Endothelial cell of umbilical vein (primary cell): Measurements from ENCODE around the gene RNF5. TPM values are rescaled to one million over a fixed set of nuclear protein-coding genes. Genes with fewer than 3 reads are reported as not detected.

Experiments used
- BruUV-seq: library from RNA; stranded (reverse); fragments of 400-500 nt; replicated peaks from 2 replicates; lab custom pipeline; 2021; lab: Mats Ljungman, UMichigan
- CTCF ChIA-PET: fragments of 300-600, 350-600 bp; sonication (Branson Sonifier 250); formaldehyde crosslinking; loops from one replicate; lab custom pipeline; 2021; ENCODE audit warnings: antibody characterized with exemption, inconsistent platforms; lab: Charles Lee
- POLR2A ChIA-PET: fragments of 300-600, 350-600 bp; sonication (Branson Sonifier 250); formaldehyde crosslinking; loops from one replicate; lab custom pipeline; 2021; ENCODE audit warnings: antibody characterized with exemption, inconsistent platforms; lab: Charles Lee
- DNase-seq: peaks from one replicate; pipeline ENCODE4 v3.0.0-alpha.2; 2011; ENCODE audit warnings: low read depth, low spot score
- FAIRE-seq: peaks from 2 replicates; lab custom pipeline; 2011; peaks lifted over from hg19 to GRCh38; lab: Jason Lieb, UNC
- H2AFZ ChIP-seq: 2 replicates; pipeline ENCODE4 v1.6.0; 2012; ENCODE audit warnings: low read depth, low read length, control low read depth, inconsistent platforms
- H3K27ac ChIP-seq: 2 replicates; pipeline ENCODE4 v1.5.1; 2011; ENCODE audit warnings: low read depth, mild to moderate bottlenecking, control low read depth, low read length, moderate library complexity; ENCODE audit not compliant: insufficient read depth
- H3K27me3 ChIP-seq, 2 experiments: 2 replicates each; pipeline versions ENCODE4 v1.6.0 to v1.6.1; 2011; ENCODE audit warnings: low read length in 2 of 2, mixed read lengths in 1 of 2; ENCODE audit not compliant: control insufficient read depth in 2 of 2, insufficient read depth in 2 of 2
- H3K36me3 ChIP-seq, 2 experiments: 2 replicates in 1 of 2; 3 replicates in 1 of 2; pipeline ENCODE4 v1.5.1; 2011; ENCODE audit warnings: low read length in 2 of 2, mild to moderate bottlenecking in 1 of 2, moderate library complexity in 1 of 2; ENCODE audit not compliant: control insufficient read depth in 2 of 2, insufficient read depth in 2 of 2; ENCODE audit errors: extremely low read depth in 1 of 2
- H3K4me1 ChIP-seq: 3 replicates; pipeline ENCODE4 v1.5.1; 2011; ENCODE audit warnings: mild to moderate bottlenecking, low read length; ENCODE audit not compliant: control insufficient read depth, insufficient read depth; ENCODE audit errors: extremely low read depth
- H3K4me2 ChIP-seq: 2 replicates; pipeline ENCODE4 v1.6.1; 2011; ENCODE audit warnings: low read length, control low read depth, mixed read lengths; ENCODE audit not compliant: insufficient read depth
- H3K4me3 ChIP-seq, 3 experiments: fragments of 200-600 bp in 1 of 3; sonication (generic), shearing (Covaris generic) in 1 of 3; replicated peaks in 1 of 3; 2 replicates each; pipeline ENCODE4 v1.5.1; 2011 to 2016; ENCODE audit warnings: control low read depth in 3 of 3, low read length in 3 of 3, mild to moderate bottlenecking in 2 of 3, inconsistent platforms in 1 of 3, low read depth in 1 of 3, moderate library complexity in 1 of 3; ENCODE audit not compliant: insufficient read depth in 1 of 3
- H3K79me2 ChIP-seq: 2 replicates; pipeline ENCODE4 v1.6.0; 2012; ENCODE audit warnings: low read length, inconsistent platforms; ENCODE audit not compliant: control insufficient read depth, insufficient read depth
- H3K9ac ChIP-seq: replicated peaks from 2 replicates; pipeline ENCODE3; 2011; ENCODE audit warnings: low read length, control low read depth; ENCODE audit not compliant: insufficient read depth; ENCODE audit errors: extremely low read depth
- H3K9me1 ChIP-seq: replicated peaks from 3 replicates; pipeline ENCODE4 v1.6.0; 2011; ENCODE audit warnings: mild to moderate bottlenecking, low read length; ENCODE audit not compliant: control insufficient read depth, insufficient read depth; ENCODE audit errors: extremely low read depth
- H3K9me3 ChIP-seq: replicated peaks from 2 replicates; pipeline ENCODE4 v1.5.1; 2012; ENCODE audit warnings: low read length, inconsistent platforms; ENCODE audit not compliant: control insufficient read depth, insufficient read depth
- H4K20me1 ChIP-seq: replicated peaks from 2 replicates; pipeline ENCODE3; 2011; ENCODE audit warnings: mild to moderate bottlenecking, low read length; ENCODE audit not compliant: control insufficient read depth, insufficient read depth; ENCODE audit errors: extremely low read depth
- CTCF ChIP-seq, 2 donors: IDR thresholded peaks; 1 replicate in 1 of 2; 2 replicates in 1 of 2; pipeline ENCODE4 v1.5.1; 2011; ENCODE audit warnings: low read length in 2 of 2, mild to moderate bottlenecking in 2 of 2, moderate library complexity in 2 of 2, control low read depth in 1 of 2, inconsistent platforms in 1 of 2, low read depth in 1 of 2; ENCODE audit not compliant: insufficient read depth in 1 of 2; ENCODE audit errors: extremely low read depth in 1 of 2
- EZH2 ChIP-seq: IDR thresholded peaks from 2 replicates; pipeline ENCODE4 v1.6.1; 2012; ENCODE audit warnings: borderline replicate concordance, low read depth, mild to moderate bottlenecking, moderate library complexity, low read length, inconsistent platforms; ENCODE audit not compliant: severe bottlenecking
- FOS ChIP-seq: IDR thresholded peaks from 2 replicates; pipeline ENCODE4 v1.6.1; 2011; ENCODE audit warnings: mild to moderate bottlenecking, low read length, moderate library complexity, borderline replicate concordance; ENCODE audit not compliant: insufficient read depth
- GATA2 ChIP-seq: IDR thresholded peaks from 2 replicates; pipeline ENCODE4 v1.7.0; 2011; ENCODE audit warnings: low read depth, mild to moderate bottlenecking, moderate library complexity, mixed read lengths, low read length; ENCODE audit not compliant: insufficient read length, insufficient read depth
- JUN ChIP-seq: IDR thresholded peaks from 2 replicates; pipeline ENCODE4 v1.6.1; 2011; ENCODE audit warnings: borderline replicate concordance, low read depth; ENCODE audit not compliant: insufficient read length, insufficient read depth
- MAX ChIP-seq: IDR thresholded peaks from 2 replicates; pipeline ENCODE4 v1.6.1; 2011; ENCODE audit not compliant: insufficient read depth, insufficient read length
- MYC ChIP-seq: IDR thresholded peaks from one replicate; pipeline ENCODE4 v1.6.1; 2011; ENCODE audit warnings: mild to moderate bottlenecking, low read depth, low read length
- POLR2A ChIP-seq: IDR thresholded peaks from 2 replicates; pipeline ENCODE4 v1.6.1; 2012; ENCODE audit warnings: low read depth, mild to moderate bottlenecking, control low read depth, low read length
- POLR2AphosphoS5 ChIP-seq: IDR thresholded peaks from 2 replicates; pipeline ENCODE4 v1.6.1; 2012; ENCODE audit warnings: low read depth, mild to moderate bottlenecking, control low read depth, low read length, moderate library complexity; ENCODE audit not compliant: insufficient read depth
- dilution Hi-C: fragments of 300-500 bp; cut with MboI; formaldehyde crosslinking; loops from one replicate; pipeline ENCODE4 v1.15.0; 2019; ENCODE audit warnings: low sequenced_read_pairs; ENCODE audit not compliant: extremely low pct_ligation_motif_present
- intact Hi-C: fragments of 100-400 bp; cut with micrococcal nuclease; formaldehyde crosslinking; loops from one replicate; pipeline ENCODE4 v1.10.0; 2022
- polyA plus RNA-seq, 4 experiments: library from polyadenylated mRNA; depleted of rRNA in 3 of 4; stranded (reverse) in 3 of 4; unstranded in 1 of 4; fragments of >200 nt; gene quantifications; 2 replicates each; pipeline versions ENCODE4 v1.2.1 to v1.2.3, GENCODE V29; 2011 to 2012; ENCODE audit warnings: missing spikeins in 1 of 4
- total RNA-seq: library from RNA; stranded (reverse); gene quantifications from 2 replicates; pipeline ENCODE4 v1.2.3, GENCODE V29; 2021

Gene RNF5
- total and polyA plus RNA-seq, 2 donors (not counting 3 experiments of a cell fraction or from before 2014, with no cell fraction given): 49.2 to 100 TPM

DNA sequence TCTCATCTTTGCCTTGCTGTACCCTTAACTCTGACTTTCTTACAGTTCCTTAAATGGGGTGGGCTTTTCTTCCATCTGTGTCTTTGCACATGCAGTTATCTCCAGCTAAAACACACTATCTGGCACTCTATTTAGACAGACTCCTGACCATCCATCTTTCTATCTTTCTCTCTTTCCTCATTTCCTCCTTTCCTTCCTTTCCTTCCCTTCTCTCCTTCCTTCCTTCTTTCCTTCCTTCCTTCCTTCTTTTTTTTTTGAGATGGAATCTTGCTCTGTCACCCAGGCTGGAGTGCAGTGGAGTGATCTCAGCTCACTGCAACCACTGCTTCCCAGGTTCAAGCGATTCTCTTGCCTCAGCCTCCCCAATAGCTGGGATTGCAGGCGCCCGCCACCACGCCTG, 37.4 kb downstream of the RNF5 start:
- BruUV-seq: no TSS peak
- Histone ChIP-seq H3K27ac (no peak overlapping the region), H3K27me3 (no peaks in the 10 kb centered on the region), H3K4me2 (no peak overlapping the region), H2AFZ (no peak overlapping the region), H3K36me3 (peaks cover 11 to 21% of the 10 kb centered on the region in 2 experiments), H3K4me1 (no peaks in the 10 kb centered on the region), H3K79me2 (no peaks in the 10 kb centered on the region), H3K9me1 (no peaks in the 10 kb centered on the region), H3K9me3 (no peaks in the 10 kb centered on the region), H3K4me3 (no peak overlapping the region), H4K20me1 (no peaks in the 10 kb centered on the region), H3K9ac (no peak overlapping the region)
- dilution Hi-C loops (no loop called here), intact Hi-C loops (no loop called here)
- DNase-seq (no peak), FAIRE-seq (no peak)
- ChIA-PET POLR2A (no interaction called here), CTCF (no interaction called here)
- TF ChIP-seq JUN (no peak), MAX (no peak), MYC (no peak), FOS (no peak), CTCF (IDR thresholded peaks at IDR 0.05; ENCODE audit: extremely low read depth in 1 of 2, insufficient read depth in 1 of 2, low read depth in 1 of 2, low read length in 2 of 2) (no peak), POLR2A (no peak), EZH2 (no peak), POLR2AphosphoS5 (no peak), GATA2 (no peak)
